Bone marrow (tissue), 2 donors: ENCODE measurements around the gene TIFAB.

Experiments
- DNase-seq, 2 donors: peaks; one replicate each; lab custom pipeline; 2025; lab: John Stamatoyannopoulos, UW

TIFAB gene

DNA sequence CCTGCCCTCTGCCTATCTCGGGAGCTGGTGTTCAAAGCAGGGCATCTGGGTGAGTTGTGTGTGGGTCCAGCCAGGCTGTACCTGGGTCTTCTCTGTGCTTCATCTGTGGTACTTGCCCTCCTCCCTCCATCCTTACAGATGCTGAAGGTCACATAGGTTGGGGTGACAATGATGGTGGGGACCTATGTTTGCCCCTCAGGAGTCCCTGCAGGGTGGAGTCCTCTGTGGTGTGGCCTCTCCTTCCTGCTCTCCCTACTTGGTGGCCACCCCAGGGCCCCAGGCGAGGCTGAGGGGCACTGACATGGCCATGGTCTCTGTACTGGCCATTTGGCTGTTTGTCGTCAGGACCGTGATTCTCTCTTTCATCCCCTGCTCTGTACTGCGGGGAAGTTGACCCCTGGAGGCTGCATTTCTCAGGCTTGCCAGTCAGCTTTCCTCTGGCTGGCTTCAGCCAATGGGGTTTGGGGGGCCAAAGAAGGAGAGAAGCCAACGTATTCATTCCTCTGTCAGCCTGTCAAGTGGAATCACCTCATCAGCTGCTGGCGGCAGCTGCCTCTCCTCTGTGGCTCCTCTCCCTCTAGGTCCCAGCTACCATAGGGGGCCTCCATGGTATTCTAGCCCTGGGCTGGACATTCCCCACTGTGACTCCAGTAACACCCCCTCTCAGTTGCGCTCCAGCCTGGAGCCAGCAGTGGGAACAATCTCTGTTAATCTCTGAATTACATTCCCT, 9.6 kb downstream of the TIFAB start:
- DNase-seq: no peak

DNA sequence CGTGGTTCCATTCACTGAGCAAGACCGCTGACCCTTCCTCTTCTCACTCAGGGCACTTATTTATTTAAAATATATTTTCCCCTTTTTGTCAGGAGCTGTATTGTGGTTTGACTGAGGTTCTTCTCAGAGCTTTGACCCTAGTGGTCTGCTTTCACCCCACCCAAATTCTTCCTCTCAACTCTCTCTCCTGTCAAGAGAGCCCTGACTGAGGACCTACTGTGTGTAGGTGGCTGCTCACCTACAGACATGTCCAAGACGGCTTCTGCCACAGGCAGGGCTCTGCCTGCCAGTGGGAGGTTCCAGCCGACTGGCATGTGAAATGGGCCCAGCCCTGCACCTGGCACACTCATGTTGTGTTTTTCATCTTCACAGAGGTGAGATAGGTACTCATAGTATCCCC, 10.2 kb downstream of the TIFAB start:
- DNase-seq: no peak

DNA sequence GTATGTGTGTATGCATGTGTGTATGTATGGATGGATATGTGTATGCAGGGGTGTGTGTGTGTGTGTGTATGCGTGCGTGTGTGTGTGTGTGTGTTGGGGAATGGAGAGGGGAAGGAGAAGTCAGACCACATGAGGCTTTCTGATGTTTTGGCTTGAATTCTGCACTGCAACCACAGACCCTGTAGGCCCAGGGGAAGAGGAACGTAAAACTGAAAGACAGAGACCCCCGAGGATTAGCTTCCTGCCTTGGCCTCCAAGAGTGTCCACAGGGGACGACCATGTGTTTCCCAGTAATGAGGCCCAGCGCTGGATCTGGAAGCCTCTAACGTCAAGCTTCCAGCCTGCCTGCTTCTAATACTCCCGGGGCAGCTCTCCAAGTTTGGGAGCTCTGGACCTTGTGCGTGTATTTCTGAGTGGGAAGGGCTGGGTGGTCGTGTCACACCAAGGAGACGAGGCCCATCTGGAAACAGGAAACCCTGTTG, 10.8 kb downstream of the TIFAB start:
- DNase-seq: peak in 1 of 2 donors; percentile 21

DNA sequence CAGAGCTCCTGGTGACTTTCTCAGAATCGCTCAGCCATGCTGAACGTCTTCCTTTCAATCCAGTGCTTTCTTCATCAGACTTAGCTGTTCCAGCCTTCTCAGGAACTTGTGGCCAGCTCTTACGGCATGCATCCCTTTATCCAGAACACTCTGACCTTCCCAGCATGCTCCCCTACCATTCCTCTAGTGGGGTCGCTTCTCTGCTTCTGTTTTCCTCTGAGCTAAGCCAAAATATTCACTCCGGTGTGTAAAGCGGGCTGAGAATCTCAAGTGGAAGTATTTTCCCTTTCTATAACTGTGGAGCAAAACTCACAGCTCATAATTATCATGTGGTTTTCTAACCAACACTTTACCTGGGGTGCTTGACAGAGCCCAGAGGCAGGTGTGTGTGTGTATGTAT, 11.2 kb downstream of the TIFAB start:
- DNase-seq: no peak

DNA sequence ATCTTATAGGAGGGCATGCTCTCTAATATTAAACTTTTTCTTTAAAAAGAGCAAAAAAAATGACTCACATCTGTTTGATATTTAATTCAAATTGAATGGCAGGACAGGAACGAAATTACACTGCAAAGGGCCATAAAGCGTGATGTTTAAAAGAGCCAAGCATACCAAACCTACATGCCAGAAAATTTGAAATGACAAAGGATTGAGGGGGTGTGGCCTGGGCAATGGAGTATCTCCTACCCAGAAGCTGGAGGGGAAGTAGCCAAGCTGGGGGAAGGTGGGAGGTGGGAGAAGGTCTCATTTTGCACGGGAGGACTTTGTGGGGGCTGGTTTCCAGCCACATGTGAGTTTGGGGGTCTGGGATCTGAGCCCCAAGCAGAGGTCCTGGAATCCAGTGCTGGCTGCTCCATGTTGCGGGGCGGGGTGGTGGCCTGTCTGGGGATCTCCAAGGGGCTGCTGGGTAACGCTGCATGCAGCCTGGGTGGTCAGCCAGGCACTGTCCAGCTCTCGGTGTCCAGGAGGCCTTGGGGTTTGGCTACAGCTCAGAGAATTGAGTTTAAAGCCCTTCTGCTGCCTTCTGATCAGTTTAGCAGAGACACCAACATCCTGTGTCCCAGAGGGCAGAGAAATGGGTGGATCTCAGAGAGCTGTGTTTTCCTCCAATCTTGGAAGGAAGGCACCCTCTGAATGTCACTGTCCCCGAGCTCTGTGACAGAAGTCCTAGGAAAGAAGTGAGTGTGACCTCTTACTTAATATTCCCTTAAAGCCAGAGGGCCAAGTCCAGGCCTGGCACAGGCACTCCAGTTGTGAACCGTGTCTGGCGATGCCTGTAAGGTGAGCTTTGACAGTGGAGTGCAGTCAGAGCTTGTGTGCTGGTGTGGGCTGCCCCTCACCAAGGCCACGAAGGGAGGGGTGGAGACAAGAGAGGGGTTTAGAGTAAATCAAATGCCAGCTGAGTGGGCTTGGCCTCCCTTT, 12.6 kb downstream of the TIFAB start:
- no peak for DNase-seq

DNA sequence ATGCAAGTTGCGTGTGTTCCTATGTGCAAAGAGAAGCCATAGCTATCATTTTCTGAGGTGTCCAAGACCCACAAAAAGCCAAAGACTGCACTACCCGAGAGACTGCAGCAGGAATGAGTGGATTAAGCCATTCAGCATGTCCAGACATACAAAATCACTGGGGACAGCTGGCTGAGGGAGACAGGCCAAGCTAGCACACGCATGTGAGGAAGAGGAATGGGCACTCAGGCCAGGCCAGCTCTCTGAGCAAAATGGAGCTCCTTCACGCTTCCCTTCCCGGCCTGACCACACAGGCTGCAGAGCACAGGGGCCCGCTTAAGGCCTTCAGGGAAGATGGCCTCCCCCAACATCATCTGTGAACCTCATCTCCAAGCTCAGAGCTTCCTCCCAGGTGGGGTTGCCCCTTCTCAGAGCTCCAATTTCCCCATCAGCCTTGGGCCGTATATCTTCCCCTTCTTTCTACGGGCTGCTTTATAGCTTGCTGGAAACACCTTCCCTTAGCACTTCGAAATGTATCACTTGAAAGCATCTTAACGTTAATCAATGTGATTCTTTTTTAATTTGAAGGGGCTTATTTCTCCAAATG, 13.4 kb downstream of the TIFAB start:
- DNase-seq: no peak

DNA sequence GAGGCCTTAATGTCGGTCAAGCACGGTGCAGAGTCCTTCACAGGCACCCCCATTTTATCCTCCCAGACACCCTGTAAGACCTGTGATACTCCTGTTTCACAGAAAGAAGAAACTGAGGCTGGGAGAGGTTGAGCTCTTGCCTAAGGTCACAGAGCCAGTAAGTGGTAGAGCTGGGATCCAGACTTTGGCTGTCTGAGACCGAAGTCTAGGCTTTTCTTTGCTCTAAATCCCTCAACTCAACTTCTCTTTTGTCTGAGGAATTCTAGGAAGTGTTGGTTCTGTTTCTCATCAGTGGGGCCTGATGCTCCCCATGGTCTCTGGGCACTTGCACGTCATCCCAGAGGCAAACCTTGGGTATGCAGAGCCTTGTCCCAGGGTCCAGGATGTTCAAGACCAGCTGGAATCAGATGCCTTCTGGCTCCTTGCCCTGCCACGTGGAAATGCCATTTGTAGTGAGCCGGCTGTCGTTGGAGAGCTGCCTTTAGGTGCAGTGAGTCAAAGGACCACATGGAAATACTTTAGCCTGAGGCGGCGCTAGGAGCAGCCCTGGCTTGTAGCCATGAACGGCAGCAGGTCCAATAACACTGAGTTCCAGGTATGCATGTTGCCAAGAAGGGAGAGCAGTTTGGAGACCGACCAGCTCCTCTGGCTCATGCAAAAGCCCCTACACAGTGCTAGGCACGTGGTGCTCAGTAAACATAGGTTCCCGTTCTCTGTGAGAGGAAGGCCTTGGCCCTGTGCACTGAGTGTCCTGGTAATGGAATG, 14.2 kb downstream of the TIFAB start:
- no peak for DNase-seq

DNA sequence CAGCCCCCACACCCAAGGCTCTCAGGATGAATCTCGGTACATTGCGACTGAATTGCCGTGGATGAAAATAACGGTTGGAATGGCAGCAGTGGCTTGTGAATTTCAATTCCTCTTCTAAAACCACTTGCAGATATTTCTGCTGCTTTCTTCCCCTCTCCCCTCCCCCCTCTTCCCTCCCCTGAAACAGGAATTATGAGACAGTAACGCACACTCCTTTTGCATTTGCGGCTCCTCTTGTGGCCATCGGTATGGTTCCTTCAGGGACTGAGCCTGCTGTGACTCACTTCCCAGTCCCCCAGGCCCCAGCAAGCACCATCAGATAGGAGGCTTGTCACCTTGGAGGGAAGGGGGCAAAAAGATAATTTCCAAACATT, 14.7 kb downstream of the TIFAB start:
- DNase-seq: peak in 1 of 2 donors; percentile 38

DNA sequence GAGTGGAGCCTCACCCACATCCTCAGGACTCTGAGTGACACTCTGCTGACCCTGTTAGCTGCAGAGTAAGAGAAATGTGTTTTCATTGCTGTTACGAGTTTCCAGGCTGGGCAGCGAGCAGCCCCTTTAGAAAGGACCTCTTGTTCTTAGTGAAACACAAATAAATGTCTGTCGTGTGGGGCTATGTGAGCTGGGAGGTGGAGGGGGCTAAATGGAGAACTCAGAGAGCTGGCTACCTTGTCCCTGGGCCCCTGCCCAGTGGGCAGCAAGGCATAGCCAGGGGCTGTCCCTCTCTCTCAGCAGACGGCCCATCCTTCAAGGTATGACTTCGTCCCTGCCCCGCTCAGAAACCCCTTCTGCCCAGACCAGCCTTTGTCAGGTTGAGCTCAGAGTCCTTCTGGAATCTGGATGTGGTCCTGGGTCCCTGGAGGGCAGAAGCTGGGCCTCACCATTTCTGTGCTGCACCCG, 15.2 kb downstream of the TIFAB start:
- DNase-seq: no peak

DNA sequence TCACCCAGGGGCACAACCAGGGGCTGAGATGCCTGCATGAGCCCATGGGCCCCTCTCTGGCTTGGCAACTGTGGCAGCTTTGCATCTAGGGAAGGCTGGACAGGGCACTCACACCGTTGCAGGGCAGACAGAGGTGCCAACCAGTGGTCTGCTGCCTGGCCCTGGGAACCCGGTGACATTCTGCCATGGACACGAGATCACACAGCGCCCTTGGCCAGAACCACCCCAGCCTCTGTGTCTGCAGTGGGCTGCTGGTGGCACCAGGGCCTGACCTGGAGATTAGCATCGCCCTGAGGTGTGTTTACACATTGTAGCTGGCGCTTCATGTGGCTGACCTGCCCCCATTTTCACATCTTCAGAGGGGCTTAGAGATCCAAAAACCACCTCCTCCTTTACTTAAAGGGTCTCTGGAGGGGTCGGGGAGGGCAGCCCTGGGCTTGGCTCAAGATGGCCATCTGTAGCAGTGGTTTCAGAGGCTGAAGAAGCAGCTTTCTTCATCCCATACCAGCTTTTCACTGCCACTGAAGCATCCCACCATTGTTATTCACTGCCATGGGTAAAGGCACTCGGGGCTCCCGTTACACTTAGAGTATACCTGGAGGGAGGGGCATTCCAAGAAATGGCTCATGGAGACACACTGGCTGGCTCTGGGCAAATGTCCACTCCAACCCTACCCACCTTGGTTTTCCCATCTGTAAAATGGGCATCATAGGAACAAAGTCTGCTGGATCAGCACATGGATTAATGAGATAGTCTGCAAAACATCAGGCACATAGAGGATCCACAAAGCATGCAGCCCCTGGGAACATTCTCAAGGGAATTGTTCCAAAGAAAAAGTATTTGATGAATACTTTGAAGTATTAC, 16.5 kb downstream of the TIFAB start:
- DNase-seq: no peak

DNA sequence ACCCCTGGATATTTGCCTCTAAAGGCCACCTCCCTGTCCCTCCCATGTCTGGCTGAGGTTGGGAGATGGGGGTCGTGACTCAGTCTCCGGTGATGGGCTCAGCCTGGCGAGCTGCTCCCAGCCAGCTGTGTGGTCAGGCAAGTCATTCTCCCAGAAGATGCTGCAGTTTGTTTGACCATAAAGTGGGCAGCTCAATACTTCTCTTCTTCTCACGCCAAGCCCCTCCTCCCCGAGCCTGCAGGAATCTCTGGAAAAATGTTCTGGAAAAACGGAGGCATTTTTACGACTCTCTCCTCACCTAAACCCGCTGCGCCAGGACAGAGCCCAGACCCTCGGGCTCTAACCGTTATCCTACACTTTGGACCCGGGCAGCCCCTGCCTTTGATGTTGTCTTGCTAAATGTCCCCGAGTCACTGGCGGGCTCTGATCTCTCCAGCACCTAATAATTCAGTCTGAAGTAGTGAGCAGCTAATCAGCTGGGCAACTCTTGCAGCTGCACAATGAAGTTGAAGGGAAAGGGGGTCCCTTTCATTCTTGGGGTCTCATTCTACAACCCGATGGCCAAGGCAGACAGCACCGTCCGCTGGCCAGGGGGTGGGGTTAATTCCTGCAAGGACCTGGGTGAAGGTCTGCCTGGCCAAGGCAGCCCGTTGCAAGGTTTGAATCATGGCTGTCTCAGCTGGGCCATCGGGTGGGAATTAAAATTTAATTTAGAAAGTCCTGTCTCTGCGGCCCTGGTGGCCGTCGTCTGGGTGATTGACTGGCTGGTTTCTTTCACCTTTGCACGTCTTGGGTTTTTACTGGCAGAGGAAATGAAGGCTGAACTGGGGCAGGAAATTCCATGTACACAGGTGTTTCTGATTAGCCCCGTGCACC, 17.3 kb downstream of the TIFAB start:
- no peak for DNase-seq

DNA sequence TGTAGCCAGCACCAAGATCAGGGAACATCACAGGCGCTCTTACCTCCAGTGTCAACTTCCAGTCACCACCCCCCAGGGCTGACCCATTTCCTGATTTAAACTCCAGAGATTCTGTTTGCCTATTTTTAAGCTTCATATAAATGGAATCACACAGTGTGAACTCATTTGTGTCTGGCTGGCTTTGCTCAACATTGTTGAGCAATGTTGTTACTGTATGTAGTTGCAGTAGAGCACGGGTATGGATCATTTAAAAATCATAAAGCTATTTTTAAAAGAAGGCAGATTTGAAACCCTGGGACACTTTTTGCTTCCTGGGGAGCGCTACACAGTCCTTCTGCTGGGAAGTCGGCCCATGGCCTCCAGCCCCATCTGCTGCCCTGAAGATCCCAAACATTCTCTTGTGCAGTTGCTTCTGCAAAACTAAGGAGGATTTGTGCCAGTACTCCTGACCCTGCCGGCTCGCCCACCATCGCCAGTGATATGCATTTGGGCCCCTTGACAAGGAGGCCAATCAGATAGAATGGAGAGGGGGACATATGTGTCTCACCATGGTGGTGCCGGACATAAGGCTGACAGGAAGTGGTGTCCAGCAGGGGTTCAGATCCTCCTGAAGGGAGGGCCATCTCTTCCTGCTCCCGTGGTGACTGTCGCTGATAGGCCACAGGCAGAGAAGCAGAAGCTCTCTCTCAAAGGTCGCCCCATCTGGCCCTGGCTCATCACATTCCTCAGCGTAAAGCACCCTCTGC, 18.3 kb downstream of the TIFAB start:
- DNase-seq: no peak

DNA sequence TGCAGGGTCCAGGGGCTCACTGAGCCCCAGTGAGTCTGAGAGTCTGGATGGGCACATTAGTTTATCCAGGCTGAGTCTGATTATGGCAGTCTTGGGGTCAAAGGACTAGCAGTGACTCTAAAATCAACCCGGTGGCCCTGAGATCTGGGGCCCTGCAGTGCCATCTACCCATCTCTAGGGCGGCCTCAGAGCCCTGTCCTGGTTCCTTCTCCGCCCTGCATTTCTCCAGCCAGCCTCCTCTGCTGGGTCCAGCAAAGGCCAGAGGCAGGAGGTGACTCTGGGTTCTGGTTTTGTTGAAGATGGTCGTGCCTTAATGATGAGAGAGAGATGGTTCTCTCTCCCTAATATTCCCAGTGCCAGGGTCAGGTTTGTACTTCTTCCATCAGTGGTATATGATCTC, 20.0 kb downstream of the TIFAB start:
- no peak for DNase-seq

DNA sequence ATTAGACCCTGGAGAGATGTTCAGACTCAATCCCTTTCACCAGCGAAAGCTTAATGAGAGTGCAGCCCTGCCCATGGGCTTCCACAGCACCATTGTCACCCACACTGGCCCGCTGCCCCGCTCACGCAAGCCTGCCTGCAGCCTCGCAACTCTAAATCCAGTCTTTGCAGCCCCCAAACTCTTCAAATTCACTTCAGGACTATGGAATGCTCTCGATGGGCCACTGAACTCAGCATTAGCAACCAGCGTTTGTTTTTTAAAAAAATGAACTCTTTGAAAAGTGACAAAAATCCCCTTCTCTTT, 22.1 kb downstream of the TIFAB start:
- DNase-seq: no peak

DNA sequence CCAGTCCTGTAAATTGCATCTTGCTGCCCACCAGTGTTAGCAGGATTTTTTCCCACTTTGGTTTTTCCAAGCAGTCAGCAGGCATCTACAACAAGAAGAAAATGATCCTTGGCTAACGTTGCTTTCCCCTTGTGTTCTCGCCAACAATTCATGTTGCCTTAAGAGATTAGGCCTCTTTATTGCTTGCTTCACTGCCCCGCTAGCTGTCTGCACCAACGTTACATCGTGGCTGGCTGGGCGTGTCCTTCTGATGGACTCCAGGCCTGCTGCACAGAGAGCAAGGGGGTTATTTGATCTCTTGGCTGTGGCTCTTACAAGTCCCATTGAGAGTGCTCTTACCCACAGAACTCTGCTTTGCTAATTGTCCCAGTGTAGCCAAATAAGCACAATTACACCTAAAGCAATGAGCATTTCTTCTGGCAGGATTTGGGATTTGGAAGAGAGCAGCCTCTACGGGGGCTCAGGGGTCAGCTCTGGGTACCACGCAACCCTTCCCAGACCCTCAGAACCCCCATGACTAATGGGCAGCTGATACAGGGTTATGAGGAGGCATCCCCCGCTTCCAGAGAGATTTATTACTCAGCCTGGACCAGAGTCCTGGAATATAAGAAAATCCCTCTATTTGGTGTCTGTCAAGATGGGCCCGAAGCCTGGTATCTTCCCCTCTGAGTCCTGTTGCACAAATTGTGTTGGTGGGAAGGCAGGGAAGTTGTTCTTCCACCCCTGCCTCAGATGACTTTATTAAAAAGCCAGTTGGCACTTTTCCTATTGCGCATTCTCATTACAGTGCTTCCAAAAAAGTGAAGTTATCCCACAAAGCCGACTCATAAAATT, 22.6 kb downstream of the TIFAB start:
- no peak for DNase-seq

DNA sequence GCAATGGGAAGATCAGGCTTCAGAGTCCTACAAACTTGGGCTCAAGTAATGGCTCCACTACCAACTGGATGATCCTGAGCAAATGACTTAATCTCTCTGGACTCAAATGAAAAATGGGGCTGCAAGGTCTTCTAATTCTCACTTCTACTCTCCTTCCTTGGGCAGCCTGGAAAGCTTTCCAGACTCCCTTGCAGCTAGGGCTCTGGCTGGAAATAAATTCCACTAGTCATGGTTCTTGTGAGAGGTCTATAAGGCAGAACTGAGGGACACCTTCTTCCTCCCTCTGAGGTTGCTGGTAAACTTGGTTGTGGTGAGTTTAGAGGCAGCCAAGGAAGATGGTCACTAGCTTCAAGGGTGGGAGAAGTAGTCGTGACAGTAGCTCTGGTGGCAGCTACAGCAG, 23.6 kb downstream of the TIFAB start:
- DNase-seq: no peak

DNA sequence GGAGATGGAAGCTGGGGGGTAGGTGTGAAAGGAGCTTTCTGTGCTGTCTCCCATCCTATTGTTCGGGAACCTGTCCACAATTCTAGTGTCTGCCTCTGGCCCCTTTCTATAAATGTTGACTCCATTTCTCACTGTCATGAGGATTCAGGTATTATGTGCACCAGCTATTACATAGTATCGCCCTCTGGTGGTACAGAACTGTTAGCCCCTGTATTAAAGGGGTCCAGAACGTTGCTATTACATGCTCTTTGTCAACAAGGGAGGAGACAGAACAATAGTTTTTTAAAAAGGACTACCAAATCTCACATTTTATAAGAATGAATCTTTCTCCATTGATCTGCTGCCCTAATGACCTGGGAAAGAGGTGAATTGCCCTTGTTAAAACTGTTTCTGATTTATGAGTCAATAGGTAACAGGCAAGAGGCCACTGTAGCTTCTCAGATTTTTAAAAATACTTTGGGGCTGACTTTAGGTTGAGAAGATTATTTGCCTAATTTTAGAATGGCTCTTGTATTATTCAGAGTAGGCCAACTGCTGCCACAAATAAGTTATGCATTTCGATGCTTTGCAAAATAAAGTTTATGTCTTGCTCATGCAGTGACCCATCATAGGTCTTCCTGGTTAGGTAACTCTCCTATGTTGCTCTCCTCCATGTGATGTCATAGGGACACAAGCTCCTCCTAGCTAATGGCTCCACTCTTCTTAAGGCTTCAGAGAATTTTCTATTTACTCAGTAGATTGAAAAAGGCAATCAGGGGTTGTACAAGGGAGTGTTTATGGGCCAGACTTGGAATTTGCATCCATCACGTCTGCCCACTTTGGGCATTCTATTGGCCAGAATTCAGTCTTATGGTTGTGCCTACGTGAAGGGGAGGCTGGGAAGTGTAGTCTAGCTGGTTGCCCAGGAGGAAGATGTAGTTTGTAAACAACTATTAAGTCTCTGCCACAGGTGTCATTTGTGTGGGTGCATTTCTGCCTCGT, 25.8 kb downstream of the TIFAB start:
- peak in 1 of 2 donors; percentile 65 for DNase-seq
